HL-60 (cell line): ENCODE data around the gene COL21A1.

Source experiments
- DNase-seq, 2 experiments: peaks; one replicate each; pipeline ENCODE4 v3.0.0-alpha.2; 2010 to 2020; ENCODE audit warnings: low read depth in 1 of 2, low spot score in 1 of 2
- H3K27ac ChIP-seq: fragments of 250-450 bp; sonication (Bioruptor Pico); replicated peaks from 2 replicates; pipeline ENCODE4 v1.5.1; 2020; ENCODE audit warnings: mild to moderate bottlenecking, moderate library complexity
- H3K27me3 ChIP-seq: fragments of 250-450 bp; sonication (Bioruptor Pico); 2 replicates; pipeline ENCODE4 v1.5.1; 2021; ENCODE audit warnings: mild to moderate bottlenecking, moderate library complexity; ENCODE audit not compliant: insufficient read depth, poor library complexity, severe bottlenecking
- H3K4me3 ChIP-seq: replicated peaks from 2 replicates; pipeline ENCODE4 v1.5.1; 2011; ENCODE audit warnings: mild to moderate bottlenecking, control low read depth, low read length; ENCODE audit not compliant: insufficient read depth
- CTCF ChIP-seq: IDR thresholded peaks from one replicate; pipeline ENCODE4 v1.5.1; 2011; ENCODE audit warnings: low read length, control low read depth, inconsistent platforms; ENCODE audit not compliant: insufficient read depth
- GABPA ChIP-seq: IDR thresholded peaks from 2 replicates; pipeline ENCODE4 v1.6.1; 2012; ENCODE audit warnings: low read depth
- POLR2AphosphoS5 ChIP-seq: IDR thresholded peaks from 2 replicates; pipeline ENCODE4 v1.6.1; 2012; ENCODE audit warnings: low read depth
- REST ChIP-seq: IDR thresholded peaks from 2 replicates; pipeline ENCODE4 v1.6.1; 2012; ENCODE audit warnings: low read depth; ENCODE audit not compliant: insufficient replicate concordance
- SPI1 ChIP-seq: IDR thresholded peaks from 2 replicates; pipeline ENCODE4 v1.6.1; 2012; ENCODE audit warnings: low read depth, mild to moderate bottlenecking, borderline replicate concordance

Gene COL21A1

GRCh38 chr6:56242346-56242745, 5.0 kb downstream of the COL21A1 start:
- Histone ChIP-seq H3K27ac (no peak overlapping the region), H3K27me3 (no peaks in the 10 kb centered on the region), H3K4me3 (no peak overlapping the region)
- TF ChIP-seq REST (no peak), POLR2AphosphoS5 (no peak), GABPA (no peak), CTCF (no peak), SPI1 (no peak)
- DNase-seq, result no peak

GRCh38 chr6:56241124-56241802, 6.1 kb downstream of the COL21A1 start:
- no peaks in the 10 kb centered on the region for H3K27me3 ChIP-seq
- TF ChIP-seq CTCF, result no peak
- no peak for TF ChIP-seq REST
- no peak for TF ChIP-seq SPI1
- no peak for TF ChIP-seq GABPA
- TF ChIP-seq POLR2AphosphoS5, result no peak
- H3K4me3 ChIP-seq, result no peak overlapping the region
- no peak overlapping the region for H3K27ac ChIP-seq
- DNase-seq, result no peak

- Histone ChIP-seq H3K27me3 (no peaks in the 10 kb centered on the region), H3K4me3 (no peak overlapping the region), H3K27ac (no peak overlapping the region)
- TF ChIP-seq POLR2AphosphoS5, result no peak
- TF ChIP-seq CTCF, result no peak
- TF ChIP-seq REST, result no peak
- no peak for TF ChIP-seq GABPA
- TF ChIP-seq SPI1, result no peak
- DNase-seq, result peak in 1 of 2 experiments; percentile 42
Measured at GRCh38 chr6:56238352-56238751, 9.0 kb downstream of the COL21A1 start.
